HG03064 (cell line): Measurements from ENCODE around the gene RRAGD.
"Not testable (repeated sequence)": the region's sequence is repeated elsewhere in the genome, so short reads cannot be mapped to it uniquely, and the experiment has no call there.

ENCODE experiments used
- ATAC-seq: cut with Tn5 transposase; IDR thresholded peaks from one replicate; pipeline ENCODE4 v1.9.1; 2021; ENCODE audit warnings: low read depth; ENCODE audit not compliant: unreplicated experiment

The RRAGD gene

DNA sequence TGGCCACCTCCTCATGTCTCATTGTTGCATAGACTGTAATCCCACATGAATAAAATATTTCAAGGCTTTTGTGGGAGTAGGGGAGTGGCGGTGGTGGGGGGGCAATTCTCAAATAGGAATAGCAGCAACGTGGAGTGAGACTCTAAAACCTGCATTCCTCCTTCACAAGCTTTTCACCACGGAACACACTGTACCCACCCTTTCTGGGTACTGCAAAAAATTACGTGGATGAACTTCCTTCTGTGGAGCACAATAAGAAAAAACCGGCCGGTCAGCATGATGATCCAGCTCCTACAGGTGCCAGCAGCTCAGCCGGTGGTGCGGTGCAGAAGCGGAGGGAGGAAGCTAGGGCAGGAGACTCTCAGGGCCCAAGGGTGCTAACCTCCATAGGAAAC is 930 bp upstream of the RRAGD start:
- ATAC-seq: no peak

- ATAC-seq: peak; percentile 46
Measured at GRCh38 chr6:89411145-89412070, 665 bp downstream of the RRAGD start.

DNA sequence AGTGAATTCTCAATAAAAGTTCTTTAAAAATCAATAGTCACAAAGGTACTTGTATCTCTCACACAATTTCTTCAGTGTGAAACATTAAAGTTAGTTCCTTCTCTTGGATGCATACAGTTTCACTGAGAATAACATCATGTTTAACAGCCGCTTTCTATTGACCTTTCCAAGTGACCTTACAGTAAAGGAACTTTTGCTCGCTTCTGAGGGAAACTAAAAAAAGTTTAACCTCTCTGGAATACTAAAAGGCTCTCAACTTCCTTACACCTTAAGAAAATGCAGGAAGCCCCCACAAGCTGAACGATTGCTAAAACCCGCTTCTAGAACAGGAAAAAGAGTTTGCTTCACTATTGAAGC is 1.3 kb downstream of the RRAGD start:
- no peak for ATAC-seq

- no peak for ATAC-seq
Measured at GRCh38 chr6:89410231-89410761, 1.8 kb downstream of the RRAGD start.

DNA sequence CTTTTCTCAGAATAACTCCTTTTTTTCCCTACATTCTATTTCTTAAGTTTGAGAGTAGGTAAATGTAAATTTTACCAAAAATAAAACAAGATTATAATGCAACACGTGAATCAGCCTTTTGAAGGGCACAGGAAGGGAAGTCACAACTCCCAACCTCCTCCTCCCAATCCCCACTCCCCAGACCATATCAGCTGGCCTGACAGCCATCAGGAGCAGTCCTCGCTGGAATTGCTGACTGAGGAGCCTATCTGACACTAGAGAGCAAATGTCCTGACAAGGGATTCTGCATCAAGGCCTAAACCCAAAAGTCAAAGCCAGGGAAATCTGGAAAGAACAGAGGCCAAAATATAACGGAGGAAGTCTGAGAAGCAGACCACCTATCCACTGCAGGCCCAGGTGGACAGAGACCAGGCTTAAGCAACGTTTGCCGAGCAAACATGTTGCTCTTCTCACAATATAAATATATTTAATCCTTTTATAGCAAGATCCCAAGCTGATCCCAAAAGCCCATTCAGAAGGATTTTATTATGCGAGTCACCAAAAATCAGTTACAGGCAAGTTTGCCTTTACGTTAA is 2.5 kb downstream of the RRAGD start:
- ATAC-seq: no peak

DNA sequence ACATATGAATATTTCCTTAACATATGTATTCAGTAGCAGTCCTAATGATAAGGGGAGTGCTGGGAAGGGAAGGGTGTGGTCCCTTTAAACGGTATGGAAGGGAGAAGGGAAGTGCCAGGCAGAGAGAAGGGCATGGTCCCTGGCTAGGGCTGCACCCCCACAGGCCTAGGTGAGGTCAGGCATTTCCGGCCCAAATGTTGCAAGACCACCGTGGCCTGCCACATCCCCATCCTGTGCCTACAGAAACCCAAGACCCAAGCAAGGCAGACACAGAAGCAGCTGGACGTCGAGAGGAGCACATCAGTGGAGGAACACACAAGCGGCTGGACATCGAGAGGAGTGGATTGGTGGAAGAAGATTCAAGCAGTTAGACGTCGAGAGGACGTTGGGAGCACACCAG is 5.9 kb downstream of the RRAGD start:
- no peak for ATAC-seq

DNA sequence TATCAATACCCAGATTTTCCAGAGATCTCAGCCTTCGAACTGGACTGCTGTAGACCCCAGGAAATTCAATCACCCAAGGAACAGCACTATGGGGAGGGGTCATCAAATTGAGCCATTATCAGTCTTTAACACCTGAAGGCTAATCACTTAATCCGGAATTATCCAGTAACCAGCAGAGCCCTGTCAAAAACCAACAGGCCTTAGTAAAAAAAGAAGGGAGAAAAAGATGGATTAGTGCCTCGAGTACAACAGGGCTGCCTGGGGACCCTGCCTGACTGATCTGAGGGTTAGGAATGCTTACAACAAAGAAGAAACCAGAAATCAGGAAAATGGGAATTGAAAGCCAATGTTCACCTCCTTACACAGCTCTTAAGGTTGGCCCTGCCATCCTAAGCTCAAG is 7.6 kb downstream of the RRAGD start:
- no peak for ATAC-seq

DNA sequence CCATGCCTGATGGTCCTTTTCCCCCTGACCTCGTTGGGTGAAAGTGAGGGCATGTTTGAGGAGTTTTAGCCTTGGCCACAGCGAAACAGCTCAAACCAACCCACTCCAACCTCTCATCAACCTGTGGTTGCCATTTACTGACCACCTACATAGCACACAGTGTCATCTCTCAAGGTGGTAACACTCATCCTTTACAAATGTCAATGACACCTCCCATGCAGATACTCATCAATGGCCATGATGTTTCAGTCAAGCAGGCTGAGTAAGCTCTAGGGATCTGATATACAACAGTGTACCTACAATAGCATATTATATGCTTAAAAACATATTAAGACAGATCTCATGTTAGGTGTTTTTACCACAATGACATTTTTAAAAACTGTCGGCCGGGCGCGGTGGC is 9.3 kb downstream of the RRAGD start:
- ATAC-seq: no peak

- no peak for ATAC-seq
Measured at GRCh38 chr6:89400912-89401399, 11.1 kb downstream of the RRAGD start.

GRCh38 chr6:89400050-89400449 is 12.0 kb downstream of the RRAGD start:
- no peak for ATAC-seq

- ATAC-seq: no peak
Measured at GRCh38 chr6:89398762-89399525, 13.1 kb downstream of the RRAGD start.

DNA sequence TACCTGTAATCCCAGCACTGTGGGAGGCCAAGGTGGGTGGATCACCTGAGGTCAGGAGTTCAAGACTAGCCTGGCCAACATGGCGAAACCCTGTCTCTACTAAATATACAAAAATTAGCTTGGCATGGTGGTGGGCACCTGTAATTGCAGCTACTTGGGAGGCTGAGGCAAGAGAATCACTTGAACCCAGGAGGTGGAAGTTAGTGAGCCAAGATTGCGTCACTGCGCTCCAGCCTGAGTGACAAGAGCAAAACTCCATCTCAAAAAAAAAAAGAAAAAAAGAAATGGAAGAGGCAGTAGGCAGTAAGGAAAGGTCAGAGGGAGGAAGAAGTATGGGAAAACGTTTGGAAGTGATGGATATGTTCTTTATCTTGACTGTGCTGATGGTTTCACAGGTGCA is 14.2 kb downstream of the RRAGD start:
- ATAC-seq: not testable (repeated sequence)

GRCh38 chr6:89393659-89394058 is 18.4 kb downstream of the RRAGD start:
- ATAC-seq: no peak

DNA sequence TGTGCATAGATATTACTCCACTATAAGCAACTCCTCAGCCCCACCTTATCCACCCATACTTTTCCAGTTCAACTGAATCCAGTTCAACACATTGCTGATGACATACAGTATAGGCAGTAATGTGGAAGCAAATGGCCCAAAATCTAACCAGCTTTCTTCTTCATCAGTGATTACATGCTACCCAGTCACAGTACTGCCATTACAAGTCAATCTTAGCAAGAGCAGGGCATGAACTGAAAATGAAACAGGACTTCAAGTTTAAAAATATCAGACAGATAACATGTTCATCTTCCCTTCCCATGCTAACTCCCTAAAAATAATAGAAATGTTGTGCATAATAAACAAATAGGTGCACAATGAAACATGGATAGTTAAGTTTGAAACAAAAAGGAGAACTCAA is 19.2 kb downstream of the RRAGD start:
- no peak for ATAC-seq

DNA sequence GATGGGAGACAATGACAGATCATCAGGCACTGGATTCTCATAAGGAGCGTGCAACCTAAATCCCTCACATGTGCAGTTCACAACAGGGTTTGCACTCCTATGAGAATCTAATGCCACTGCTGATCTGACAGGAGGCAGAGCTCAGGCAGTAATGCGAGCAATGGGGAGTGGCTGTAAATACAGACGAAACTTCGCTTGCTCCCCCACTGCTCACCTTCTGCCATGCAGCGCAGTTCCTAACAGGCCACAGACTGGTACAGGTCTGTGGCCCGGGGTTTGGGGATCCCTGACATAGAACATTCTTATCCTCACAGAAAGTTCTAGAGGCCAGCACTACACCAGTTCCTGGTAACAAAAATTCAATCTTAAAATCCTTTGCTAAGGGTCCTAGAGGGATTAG is 23.2 kb downstream of the RRAGD start:
- ATAC-seq: no peak

GRCh38 chr6:89387516-89388201 is 24.4 kb downstream of the RRAGD start:
- ATAC-seq: peak; percentile 92

DNA sequence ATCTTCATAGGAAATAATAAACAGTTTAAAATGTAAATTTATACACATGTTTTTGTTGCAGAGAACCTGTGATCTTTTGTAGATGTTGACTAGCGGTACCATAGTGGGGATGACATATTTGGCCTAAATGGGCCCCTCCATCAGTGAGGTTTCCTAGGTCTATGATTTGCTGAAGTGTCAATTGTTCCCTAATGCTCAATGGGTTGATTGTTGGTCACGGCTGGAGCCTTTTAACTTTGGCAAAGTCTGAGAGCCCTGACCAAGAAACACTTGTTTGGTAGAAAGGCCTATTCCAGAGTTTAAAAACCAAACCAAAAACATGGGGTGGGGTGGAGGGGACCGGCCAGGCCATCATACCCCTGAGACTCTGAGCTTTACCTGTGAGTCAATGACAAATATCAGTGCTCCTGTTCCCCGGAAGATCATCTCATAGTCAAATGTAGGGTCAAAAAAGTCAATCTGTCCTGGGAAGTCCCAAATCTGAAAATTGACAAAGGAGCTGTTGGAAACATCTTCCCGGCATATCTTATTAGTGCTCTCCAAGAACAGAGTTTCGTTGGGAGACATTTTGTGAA is 25.1 kb downstream of the RRAGD start:
- peak; percentile 16 for ATAC-seq

DNA sequence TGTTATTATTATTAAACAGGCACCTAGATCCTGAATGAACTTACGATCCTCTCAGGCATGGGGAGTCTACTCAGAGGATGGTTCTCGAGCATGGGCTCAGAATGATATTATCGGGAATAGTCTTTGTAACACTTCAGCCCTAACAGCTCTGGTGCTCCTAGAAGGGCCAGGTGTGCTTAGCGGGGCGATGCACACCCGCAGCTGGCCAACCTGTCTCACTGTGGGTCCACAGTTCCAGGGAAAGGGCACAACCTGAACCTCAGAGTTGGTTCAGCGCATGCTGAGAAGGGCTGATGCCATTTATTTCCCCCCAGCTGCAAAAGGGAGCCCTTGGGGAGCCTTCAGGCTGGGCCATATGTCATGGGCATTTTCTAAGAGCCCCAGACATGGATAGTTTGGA is 26.2 kb downstream of the RRAGD start:
- no peak for ATAC-seq

DNA sequence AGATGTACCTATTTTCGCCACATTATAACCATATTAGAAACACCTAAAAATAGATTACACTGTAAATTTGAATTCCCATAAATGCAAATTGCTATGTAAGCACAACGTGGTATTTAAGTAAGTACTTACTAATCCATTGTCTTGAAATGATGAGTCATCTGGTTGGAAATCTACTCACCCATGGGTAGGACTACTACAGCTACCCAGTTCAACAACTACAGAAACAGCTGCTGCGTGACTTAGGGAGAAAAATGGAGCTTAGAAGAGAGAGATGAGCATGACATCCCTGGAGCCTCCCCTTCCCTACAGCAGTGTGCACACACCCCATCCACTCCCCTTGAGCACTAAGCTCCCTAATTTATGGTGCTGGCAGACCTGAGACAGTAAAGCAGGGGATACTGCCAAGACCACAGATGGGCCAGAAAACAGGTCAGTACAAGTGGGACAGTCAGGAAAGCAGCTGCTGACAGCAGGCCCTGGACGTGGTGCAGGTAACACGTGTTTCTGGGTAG is 26.9 kb downstream of the RRAGD start:
- no peak for ATAC-seq

DNA sequence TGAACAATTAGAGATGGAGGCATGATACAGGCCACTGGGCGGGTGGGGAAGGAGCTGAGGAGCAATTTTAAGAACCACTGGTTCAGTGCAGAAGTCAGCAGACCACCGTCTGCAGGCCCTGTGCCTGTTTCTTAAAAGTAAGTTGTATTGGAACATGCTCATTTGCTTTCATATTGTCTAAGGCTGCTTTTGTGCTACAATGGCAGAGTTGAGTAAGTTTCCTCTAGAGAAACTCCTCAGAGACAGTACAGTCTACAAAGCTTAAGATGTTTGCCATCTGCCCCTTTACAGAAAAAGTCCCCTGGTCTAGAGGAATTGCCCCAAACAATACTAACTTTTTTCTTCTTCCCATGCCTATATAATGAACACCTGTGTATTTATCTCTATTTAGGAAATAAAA is 31.0 kb downstream of the RRAGD start:
- ATAC-seq: no peak
